ENCODE results near the gene PHEX.

GRCh38 chrX:22033818-22034217, 1.7 kb downstream of the PHEX start:
- TF ChIP-seq EZH2 (IDR thresholded peaks at IDR 0.05; ENCODE audit: borderline replicate concordance, low read length) (no peak), CTCF (IDR thresholded peaks at IDR 0.05; ENCODE audit: low read length) (no peak)
